Metanephros (tissue), 2 donors: ENCODE data around the gene FAM181A. TPM values are rescaled to one million over a fixed set of nuclear protein-coding genes. Genes with fewer than 3 reads are reported as not detected.

Experiments
- small RNA-seq: library from RNA; depleted of rRNA; stranded (forward); fragments of <200 nt; gene quantifications from one replicate; pipeline ENCODE3, GENCODE V24; 2014; ENCODE audit warnings: low replicate concordance
- total RNA-seq: library from RNA; depleted of rRNA; stranded (reverse); fragments of >200 nt; gene quantifications from one replicate; pipeline ENCODE4 v1.2.3, GENCODE V29; 2014

FAM181A gene
- not detected for total RNA-seq

DNA sequence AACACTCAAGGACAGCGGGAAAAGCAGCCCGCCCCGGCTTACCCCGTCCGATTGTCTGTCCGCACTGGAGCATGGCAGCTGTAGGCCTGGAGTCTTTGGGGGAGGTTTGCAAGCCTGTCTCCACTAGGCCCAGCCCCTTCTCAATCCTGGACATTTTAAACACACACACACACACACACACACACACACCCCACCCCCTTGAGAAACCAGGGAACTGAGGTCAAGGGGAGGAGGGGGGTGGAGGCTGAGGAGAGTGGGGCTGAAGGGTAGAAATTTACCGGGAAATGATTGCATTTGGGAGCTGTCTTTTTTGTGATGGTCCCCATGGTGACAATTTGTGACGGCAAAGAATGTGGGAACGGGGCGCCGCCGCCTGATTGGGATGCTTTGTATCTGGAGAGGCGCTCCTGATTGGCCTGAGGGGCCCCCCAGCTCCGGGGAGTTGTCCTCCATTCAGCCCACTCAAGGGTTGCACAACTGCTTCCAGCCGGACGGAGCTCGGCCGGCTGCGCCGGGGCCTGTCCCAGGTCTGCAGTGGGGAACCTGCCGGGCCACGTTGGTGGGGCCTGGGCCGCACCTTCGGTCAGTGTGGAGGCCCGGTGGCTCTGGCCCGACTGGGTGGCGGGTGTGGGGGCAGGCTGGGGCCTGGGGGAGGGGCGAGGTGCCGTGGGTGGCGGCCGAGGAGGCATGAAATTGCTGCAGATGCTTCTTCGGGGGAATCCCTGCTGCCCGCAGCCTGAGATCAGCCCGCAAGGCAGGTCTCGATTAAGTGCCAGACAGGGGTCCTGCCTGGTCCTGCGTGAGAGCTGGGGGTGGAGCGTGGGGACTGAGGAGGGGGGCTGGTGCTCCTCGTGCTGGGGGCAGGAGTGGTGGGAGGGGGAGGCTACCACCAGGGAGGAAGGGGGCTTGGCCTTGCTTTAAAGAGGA is at the start of gene FAM181A:
TSS of gene FAM181A (plus strand) at position 472 of the 927 bp plus-strand sequence. CDS start 942 bp downstream, outside the sequence.

DNA sequence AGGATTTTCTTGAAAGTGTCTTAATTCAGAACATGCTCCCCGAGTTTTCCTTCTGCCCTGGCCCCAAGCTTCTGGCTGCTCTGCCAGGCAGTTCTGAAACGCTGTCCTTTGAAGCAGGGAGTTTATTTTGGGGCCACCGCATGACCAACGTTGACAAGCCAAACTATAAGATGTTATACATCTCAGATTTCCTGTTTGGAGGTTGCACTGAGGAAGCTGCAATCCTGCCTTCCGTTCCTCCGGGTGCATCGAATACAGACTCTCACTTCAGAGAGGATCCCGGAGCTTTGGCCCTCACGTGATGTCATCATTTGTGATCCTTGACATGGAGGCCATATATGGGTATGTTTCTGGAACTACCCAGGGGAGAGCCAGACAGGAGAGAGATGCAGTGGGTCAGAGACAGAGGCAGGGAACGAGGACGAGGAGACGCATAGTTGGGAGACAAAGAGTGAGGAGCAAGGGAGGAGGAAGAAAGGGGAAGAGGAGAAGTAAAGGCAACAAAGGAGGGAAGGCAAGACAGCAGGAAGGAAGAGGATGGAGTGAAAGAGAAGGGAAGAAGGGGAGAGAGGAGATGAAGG is 49.4 kb downstream of the FAM181A start, which contains the start of gene ASB2:
TSS of gene ASB2 (minus strand) at position 94 of the 581 bp plus-strand sequence. CDS start 12,031 bp downstream, outside the sequence.

Small RNAs within 50 kb of the gene (small RNA-seq; reads per million reads assigned to genes)
- not detected for gene MIR4506

Other genes starting within 250 kb of the FAM181A start
- 0.41 TPM for gene PRIMA1, start 138.9 kb upstream of the FAM181A start, total RNA-seq
- gene ASB2, start 49.2 kb downstream of the FAM181A start, total RNA-seq: 14.4 TPM
- gene CCDC197, start 70.0 kb downstream of the FAM181A start, total RNA-seq: 0.23 TPM
- gene OTUB2, start 99.0 kb downstream of the FAM181A start, total RNA-seq: 3.7 TPM
- gene DDX24, start 153.9 kb downstream of the FAM181A start, total RNA-seq: 75.8 TPM
- gene IFI27L1, start 154.0 kb downstream of the FAM181A start, total RNA-seq: 10.0 TPM
- gene IFI27, start 183.4 kb downstream of the FAM181A start, total RNA-seq: 20.4 TPM
- gene IFI27L2, start 202.3 kb downstream of the FAM181A start, total RNA-seq: 14.4 TPM
- 0.06 TPM for gene PPP4R4, start 247.0 kb downstream of the FAM181A start, total RNA-seq